Neural progenitor cell (in vitro differentiated cells): Measurements from ENCODE around the gene SLC35G3. TPM values are rescaled to one million over a fixed set of nuclear protein-coding genes. Genes with fewer than 3 reads are reported as not detected.

Source experiments
- DNase-seq: peaks from one replicate; pipeline ENCODE4 v3.0.0-alpha.2; 2016; ENCODE audit warnings: low spot score
- H2AFZ ChIP-seq: fragments of 200-600 bp; sonication (generic); replicated peaks from 2 replicates; pipeline ENCODE4 v1.6.1; 2016; ENCODE audit warnings: antibody characterized with exemption
- H3F3A ChIP-seq: fragments of 200-600 bp; sonication (generic); 2 replicates; pipeline ENCODE4 v1.6.1; 2016; ENCODE audit warnings: antibody characterized with exemption, low read depth
- H3K27ac ChIP-seq: fragments of 200-600 bp; sonication (generic); 2 replicates; pipeline ENCODE4 v1.5.1; 2016; ENCODE audit warnings: mild to moderate bottlenecking
- H3K27me3 ChIP-seq: fragments of 200-600 bp; sonication (generic); 2 replicates; pipeline ENCODE4 v1.6.1; 2016; ENCODE audit warnings: mild to moderate bottlenecking, moderate library complexity
- H3K36me3 ChIP-seq: fragments of 200-600 bp; sonication (generic); 2 replicates; pipeline ENCODE4 v1.5.1; 2016
- H3K4me1 ChIP-seq: fragments of 200-600 bp; sonication (generic); 2 replicates; pipeline ENCODE4 v1.6.1; 2016; ENCODE audit warnings: mixed run types
- H3K4me2 ChIP-seq: fragments of 200-600 bp; sonication (generic); 2 replicates; pipeline ENCODE4 v1.6.1; 2016
- H3K4me3 ChIP-seq: fragments of 200-600 bp; sonication (generic); 2 replicates; pipeline ENCODE4 v1.5.1; 2016
- H3K79me2 ChIP-seq: fragments of 200-600 bp; sonication (generic); 2 replicates; pipeline ENCODE4 v1.6.1; 2016; ENCODE audit warnings: low read depth
- H3K9ac ChIP-seq: fragments of 200-600 bp; sonication (generic); 2 replicates; pipeline ENCODE4 v1.6.1; 2016
- H3K9me3 ChIP-seq: fragments of 200-600 bp; sonication (generic); 2 replicates; pipeline ENCODE4 v1.5.1; 2016; ENCODE audit warnings: low read depth
- H4K20me1 ChIP-seq: fragments of 200-600 bp; sonication (generic); 2 replicates; pipeline ENCODE4 v1.6.1; 2016; ENCODE audit warnings: low read depth
- H3K27ac Mint-ChIP-seq: 3 replicates; pipeline ENCODE4 v1.8.0; 2021; ENCODE audit warnings: mixed read lengths
- H3K27me3 Mint-ChIP-seq: 2 replicates; pipeline ENCODE4 v1.8.0; 2022; ENCODE audit warnings: low read depth, mild to moderate bottlenecking, inconsistent platforms, moderate library complexity, mixed read lengths; ENCODE audit not compliant: insufficient read depth
- H3K36me3 Mint-ChIP-seq: 3 replicates; pipeline ENCODE4 v1.8.0; 2021; ENCODE audit warnings: mixed read lengths
- H3K4me1 Mint-ChIP-seq: 3 replicates; pipeline ENCODE4 v1.8.0; 2021; ENCODE audit warnings: mixed read lengths
- H3K4me3 Mint-ChIP-seq: 3 replicates; pipeline ENCODE4 v1.8.0; 2021; ENCODE audit warnings: mild to moderate bottlenecking, moderate library complexity, mixed read lengths
- H3K9me3 Mint-ChIP-seq: 3 replicates; pipeline ENCODE4 v1.8.0; 2020; ENCODE audit warnings: mixed read lengths
- CTCF ChIP-seq: fragments of 200-600 bp; sonication (generic); IDR thresholded peaks from 2 replicates; pipeline ENCODE4 v1.5.1; 2017; ENCODE audit warnings: antibody characterized with exemption, mild to moderate bottlenecking
- EZH2 ChIP-seq: fragments of 200-600 bp; sonication (generic); IDR thresholded peaks from 2 replicates; pipeline ENCODE4 v1.6.1; 2017; ENCODE audit warnings: antibody characterized with exemption, mild to moderate bottlenecking, moderate library complexity
- EZH2phosphoT487 ChIP-seq: fragments of 200-600 bp; sonication (generic); IDR thresholded peaks from 2 replicates; pipeline ENCODE4 v1.6.1; 2017; ENCODE audit warnings: antibody characterized with exemption
- total RNA-seq: library from RNA; depleted of rRNA; stranded (reverse); fragments of >200 nt; gene quantifications from 2 replicates; pipeline ENCODE4 v1.2.3, GENCODE V29; 2015; ENCODE audit warnings: low replicate concordance

Gene SLC35G3
- total RNA-seq, 1 donor from 2014 or later: not detected

DNA sequence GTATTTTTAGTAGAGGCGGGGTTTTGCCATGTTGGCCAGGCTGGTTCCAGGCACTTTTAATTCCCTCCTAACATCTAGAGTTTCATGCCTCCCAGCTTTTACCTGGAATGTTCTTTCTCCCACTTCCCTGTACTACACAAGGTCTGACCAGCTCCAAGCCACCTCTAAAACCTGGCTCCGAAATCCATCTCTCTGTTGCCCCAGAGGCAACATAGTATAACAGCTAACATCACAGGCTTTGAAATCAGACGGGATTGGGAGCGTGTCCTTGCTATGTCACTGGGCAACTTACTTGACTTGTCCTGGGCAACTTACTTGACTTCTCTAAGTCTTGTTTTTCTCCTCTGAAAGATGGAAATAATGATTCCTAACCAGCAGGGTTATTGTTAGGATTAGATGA lies 31.4 kb downstream of the SLC35G3 start:
- Mint-ChIP-seq H3K4me3 (no peak overlapping the region), H3K27ac (no peak overlapping the region), H3K9me3 (no peaks in the 10 kb centered on the region), H3K27me3 (peaks cover 10% of the 10 kb centered on the region), H3K36me3 (no peaks in the 10 kb centered on the region), H3K4me1 (no peaks in the 10 kb centered on the region)
- Histone ChIP-seq H3K27me3 (no peaks in the 10 kb centered on the region), H3K4me2 (no peak overlapping the region), H3K9me3 (no peaks in the 10 kb centered on the region), H3F3A (no peaks in the 10 kb centered on the region), H3K36me3 (no peaks in the 10 kb centered on the region), H3K79me2 (no peaks in the 10 kb centered on the region), H3K9ac (no peak overlapping the region), H3K27ac (no peak overlapping the region), H4K20me1 (no peaks in the 10 kb centered on the region), H3K4me1 (no peaks in the 10 kb centered on the region), H3K4me3 (no peak overlapping the region), H2AFZ (no peak overlapping the region)
- no peak for DNase-seq
- TF ChIP-seq EZH2 (no peak), EZH2phosphoT487 (no peak), CTCF (no peak)

DNA sequence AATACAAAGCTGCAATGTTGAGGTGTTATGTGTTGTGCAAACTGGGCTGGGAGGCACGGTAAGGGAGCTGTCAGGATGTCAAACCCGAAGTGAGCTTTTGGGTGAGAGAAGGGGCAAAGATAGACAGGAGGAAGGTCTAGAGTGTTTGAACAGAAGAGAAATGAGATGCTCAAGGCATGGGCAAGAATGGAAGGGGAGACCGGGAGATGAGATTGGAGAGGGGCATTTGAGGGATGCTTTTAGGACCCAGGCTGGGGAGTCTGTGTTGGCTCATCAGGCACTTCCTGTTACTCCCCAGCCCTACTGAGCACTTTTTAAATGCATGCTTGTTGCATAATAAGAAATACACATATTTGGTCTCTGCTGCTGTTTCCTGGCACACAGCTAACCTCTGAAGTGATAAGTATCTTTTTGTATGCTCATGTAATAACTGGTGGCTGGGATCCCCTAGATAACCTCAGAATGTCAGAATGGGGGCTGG lies 32.9 kb downstream of the SLC35G3 start:
- H3K9me3 ChIP-seq: no peaks in the 10 kb centered on the region
- Mint-ChIP-seq H3K4me1 (no peaks in the 10 kb centered on the region), H3K4me3 (no peak overlapping the region), H3K27ac (no peak overlapping the region), H3K27me3 (peaks cover 10% of the 10 kb centered on the region), H3K36me3 (no peaks in the 10 kb centered on the region), H3K9me3 (no peaks in the 10 kb centered on the region)
- H3K4me2 ChIP-seq: no peak overlapping the region
- H4K20me1 ChIP-seq: no peaks in the 10 kb centered on the region
- DNase-seq: no peak
- TF ChIP-seq EZH2 (no peak), EZH2phosphoT487 (no peak), CTCF (no peak)
- H3K36me3 ChIP-seq: no peaks in the 10 kb centered on the region
- no peaks in the 10 kb centered on the region for H3K79me2 ChIP-seq
- H3K4me1 ChIP-seq: no peaks in the 10 kb centered on the region
- no peaks in the 10 kb centered on the region for H3F3A ChIP-seq
- no peak overlapping the region for H3K9ac ChIP-seq
- no peak overlapping the region for H3K4me3 ChIP-seq
- H2AFZ ChIP-seq: no peak overlapping the region
- H3K27me3 ChIP-seq: no peaks in the 10 kb centered on the region
- no peak overlapping the region for H3K27ac ChIP-seq

DNA sequence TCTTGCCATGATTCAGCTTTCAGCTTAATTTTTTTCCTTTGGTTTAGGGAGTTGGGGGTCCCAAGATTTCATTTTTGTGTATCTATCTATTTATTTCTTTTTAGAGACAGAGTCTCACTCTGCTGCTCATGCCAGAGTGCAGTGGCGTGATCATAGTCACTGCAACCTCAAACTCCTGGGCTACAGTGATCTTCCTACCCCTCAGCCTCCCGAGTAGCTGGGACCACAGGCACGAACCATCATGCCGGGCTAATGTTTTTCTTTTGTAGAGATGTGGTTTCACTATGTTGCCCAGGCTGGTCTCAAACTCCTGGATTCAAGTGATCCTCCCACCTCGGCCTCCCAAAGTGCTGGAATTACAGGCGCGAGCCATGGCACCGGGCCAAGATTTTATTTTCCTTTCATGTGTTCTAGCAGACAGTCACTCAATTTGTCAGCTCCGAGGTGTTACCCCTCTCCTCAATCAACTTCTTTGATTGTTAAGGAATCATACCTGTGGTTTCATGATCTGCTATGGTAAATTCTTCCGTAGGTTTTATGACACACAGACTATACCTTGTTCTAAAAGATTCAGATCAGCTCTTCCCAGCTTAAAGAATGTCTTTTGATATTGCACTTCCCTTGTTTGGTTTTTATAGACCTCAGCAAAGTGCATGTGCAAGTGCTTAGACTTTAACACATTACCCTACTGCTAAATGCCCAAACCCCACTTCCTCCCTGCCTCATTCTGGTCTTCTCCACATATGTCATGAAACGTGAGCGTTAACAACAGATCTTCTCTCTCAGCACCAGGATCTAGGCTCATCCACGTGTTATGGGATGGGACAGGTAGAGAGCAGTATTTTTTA lies 33.6 kb downstream of the SLC35G3 start:
- no peak overlapping the region for H3K27ac Mint-ChIP-seq

More for the DNA sequence above, 33.6 kb downstream of the SLC35G3 start:
- H2AFZ ChIP-seq: no peak overlapping the region
- H3K27ac ChIP-seq: no peak overlapping the region
- no peak for TF ChIP-seq EZH2
- no peak for TF ChIP-seq CTCF
- H3K4me2 ChIP-seq: no peak overlapping the region
- no peaks in the 10 kb centered on the region for H3K27me3 ChIP-seq
- no peaks in the 10 kb centered on the region for H4K20me1 ChIP-seq
- Mint-ChIP-seq H3K36me3 (no peaks in the 10 kb centered on the region), H3K4me1 (no peaks in the 10 kb centered on the region), H3K4me3 (no peak overlapping the region), H3K9me3 (no peaks in the 10 kb centered on the region), H3K27me3 (peaks cover 10% of the 10 kb centered on the region)
- no peaks in the 10 kb centered on the region for H3F3A ChIP-seq
- H3K4me3 ChIP-seq: no peak overlapping the region
- H3K79me2 ChIP-seq: no peaks in the 10 kb centered on the region
- no peaks in the 10 kb centered on the region for H3K4me1 ChIP-seq
- no peak overlapping the region for H3K9ac ChIP-seq
- no peaks in the 10 kb centered on the region for H3K9me3 ChIP-seq
- DNase-seq: no peak
- H3K36me3 ChIP-seq: no peaks in the 10 kb centered on the region
